Measurements from ENCODE around the gene ANKH. TPM values are rescaled to one million over a fixed set of nuclear protein-coding genes. Genes with fewer than 3 reads are reported as not detected.

ANKH gene
- total and polyA plus RNA-seq, 2 of the 13 experiments (the other 11 are each of a cell fraction or from before 2014, with no cell fraction given), result 25.0 to 36.0 TPM

DNA sequence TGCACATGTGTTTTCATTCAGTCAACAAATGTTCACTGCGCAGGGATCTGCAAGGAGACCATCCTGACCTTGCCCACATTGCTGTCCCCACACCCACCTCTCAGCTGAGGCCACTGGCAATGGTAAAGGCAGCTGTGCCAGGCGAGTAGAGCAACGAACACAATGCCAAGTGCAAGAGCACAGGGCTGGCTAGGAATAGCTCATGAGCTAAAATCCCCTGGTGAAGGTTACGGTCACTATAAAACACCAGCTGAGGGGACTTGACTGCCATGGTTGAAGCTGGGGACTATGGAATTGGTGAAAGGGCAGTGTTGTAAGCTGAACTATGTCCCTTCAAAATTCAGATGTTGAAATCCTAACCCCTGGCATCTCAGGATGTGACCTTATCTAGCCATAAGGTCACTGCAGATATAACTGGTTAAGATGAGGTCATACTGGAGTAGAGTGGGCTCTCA, 111.0 kb downstream of the ANKH start (continued):
- TF ChIP-seq, protein P1, sequence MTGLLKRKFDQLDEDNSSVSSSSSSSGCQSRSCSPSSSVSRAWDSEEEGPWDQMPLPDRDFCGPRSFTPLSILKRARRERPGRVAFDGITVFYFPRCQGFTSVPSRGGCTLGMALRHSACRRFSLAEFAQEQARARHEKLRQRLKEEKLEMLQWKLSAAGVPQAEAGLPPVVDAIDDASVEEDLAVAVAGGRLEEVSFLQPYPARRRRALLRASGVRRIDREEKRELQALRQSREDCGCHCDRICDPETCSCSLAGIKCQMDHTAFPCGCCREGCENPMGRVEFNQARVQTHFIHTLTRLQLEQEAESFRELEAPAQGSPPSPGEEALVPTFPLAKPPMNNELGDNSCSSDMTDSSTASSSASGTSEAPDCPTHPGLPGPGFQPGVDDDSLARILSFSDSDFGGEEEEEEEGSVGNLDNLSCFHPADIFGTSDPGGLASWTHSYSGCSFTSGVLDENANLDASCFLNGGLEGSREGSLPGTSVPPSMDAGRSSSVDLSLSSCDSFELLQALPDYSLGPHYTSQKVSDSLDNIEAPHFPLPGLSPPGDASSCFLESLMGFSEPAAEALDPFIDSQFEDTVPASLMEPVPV (CRISPR knock-in tag; IDR thresholded peaks at IDR 0.05), result no peak
- TF ChIP-seq, protein P2, sequence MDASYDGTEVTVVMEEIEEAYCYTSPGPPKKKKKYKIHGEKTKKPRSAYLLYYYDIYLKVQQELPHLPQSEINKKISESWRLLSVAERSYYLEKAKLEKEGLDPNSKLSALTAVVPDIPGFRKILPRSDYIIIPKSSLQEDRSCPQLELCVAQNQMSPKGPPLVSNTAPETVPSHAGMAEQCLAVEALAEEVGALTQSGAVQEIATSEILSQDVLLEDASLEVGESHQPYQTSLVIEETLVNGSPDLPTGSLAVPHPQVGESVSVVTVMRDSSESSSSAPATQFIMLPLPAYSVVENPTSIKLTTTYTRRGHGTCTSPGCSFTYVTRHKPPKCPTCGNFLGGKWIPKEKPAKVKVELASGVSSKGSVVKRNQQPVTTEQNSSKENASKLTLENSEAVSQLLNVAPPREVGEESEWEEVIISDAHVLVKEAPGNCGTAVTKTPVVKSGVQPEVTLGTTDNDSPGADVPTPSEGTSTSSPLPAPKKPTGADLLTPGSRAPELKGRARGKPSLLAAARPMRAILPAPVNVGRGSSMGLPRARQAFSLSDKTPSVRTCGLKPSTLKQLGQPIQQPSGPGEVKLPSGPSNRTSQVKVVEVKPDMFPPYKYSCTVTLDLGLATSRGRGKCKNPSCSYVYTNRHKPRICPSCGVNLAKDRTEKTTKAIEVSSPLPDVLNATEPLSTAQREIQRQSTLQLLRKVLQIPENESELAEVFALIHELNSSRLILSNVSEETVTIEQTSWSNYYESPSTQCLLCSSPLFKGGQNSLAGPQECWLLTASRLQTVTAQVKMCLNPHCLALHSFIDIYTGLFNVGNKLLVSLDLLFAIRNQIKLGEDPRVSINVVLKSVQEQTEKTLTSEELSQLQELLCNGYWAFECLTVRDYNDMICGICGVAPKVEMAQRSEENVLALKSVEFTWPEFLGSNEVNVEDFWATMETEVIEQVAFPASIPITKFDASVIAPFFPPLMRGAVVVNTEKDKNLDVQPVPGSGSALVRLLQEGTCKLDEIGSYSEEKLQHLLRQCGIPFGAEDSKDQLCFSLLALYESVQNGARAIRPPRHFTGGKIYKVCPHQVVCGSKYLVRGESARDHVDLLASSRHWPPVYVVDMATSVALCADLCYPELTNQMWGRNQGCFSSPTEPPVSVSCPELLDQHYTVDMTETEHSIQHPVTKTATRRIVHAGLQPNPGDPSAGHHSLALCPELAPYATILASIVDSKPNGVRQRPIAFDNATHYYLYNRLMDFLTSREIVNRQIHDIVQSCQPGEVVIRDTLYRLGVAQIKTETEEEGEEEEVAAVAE (CRISPR knock-in tag; IDR thresholded peaks at IDR 0.05; ENCODE audit: borderline replicate concordance), result no peak
- TF ChIP-seq ZNF670 (CRISPR knock-in tag; IDR thresholded peaks at IDR 0.05; ENCODE audit: borderline replicate concordance) (no peak), BORCS8-MEF2B (CRISPR knock-in tag; IDR thresholded peaks at IDR 0.05) (no peak), ZNF572 (CRISPR knock-in tag; IDR thresholded peaks at IDR 0.05) (0 out of 2 replicates have a peak, but pooled peaks have one; percentile 55)
- TF ChIP-seq, protein P3, sequence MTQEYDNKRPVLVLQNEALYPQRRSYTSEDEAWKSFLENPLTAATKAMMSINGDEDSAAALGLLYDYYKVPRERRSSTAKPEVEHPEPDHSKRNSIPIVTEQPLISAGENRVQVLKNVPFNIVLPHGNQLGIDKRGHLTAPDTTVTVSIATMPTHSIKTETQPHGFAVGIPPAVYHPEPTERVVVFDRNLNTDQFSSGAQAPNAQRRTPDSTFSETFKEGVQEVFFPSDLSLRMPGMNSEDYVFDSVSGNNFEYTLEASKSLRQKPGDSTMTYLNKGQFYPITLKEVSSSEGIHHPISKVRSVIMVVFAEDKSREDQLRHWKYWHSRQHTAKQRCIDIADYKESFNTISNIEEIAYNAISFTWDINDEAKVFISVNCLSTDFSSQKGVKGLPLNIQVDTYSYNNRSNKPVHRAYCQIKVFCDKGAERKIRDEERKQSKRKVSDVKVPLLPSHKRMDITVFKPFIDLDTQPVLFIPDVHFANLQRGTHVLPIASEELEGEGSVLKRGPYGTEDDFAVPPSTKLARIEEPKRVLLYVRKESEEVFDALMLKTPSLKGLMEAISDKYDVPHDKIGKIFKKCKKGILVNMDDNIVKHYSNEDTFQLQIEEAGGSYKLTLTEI (CRISPR knock-in tag; conservative IDR thresholded peaks at IDR 0.05), result no peak
- TF ChIP-seq, protein P4, sequence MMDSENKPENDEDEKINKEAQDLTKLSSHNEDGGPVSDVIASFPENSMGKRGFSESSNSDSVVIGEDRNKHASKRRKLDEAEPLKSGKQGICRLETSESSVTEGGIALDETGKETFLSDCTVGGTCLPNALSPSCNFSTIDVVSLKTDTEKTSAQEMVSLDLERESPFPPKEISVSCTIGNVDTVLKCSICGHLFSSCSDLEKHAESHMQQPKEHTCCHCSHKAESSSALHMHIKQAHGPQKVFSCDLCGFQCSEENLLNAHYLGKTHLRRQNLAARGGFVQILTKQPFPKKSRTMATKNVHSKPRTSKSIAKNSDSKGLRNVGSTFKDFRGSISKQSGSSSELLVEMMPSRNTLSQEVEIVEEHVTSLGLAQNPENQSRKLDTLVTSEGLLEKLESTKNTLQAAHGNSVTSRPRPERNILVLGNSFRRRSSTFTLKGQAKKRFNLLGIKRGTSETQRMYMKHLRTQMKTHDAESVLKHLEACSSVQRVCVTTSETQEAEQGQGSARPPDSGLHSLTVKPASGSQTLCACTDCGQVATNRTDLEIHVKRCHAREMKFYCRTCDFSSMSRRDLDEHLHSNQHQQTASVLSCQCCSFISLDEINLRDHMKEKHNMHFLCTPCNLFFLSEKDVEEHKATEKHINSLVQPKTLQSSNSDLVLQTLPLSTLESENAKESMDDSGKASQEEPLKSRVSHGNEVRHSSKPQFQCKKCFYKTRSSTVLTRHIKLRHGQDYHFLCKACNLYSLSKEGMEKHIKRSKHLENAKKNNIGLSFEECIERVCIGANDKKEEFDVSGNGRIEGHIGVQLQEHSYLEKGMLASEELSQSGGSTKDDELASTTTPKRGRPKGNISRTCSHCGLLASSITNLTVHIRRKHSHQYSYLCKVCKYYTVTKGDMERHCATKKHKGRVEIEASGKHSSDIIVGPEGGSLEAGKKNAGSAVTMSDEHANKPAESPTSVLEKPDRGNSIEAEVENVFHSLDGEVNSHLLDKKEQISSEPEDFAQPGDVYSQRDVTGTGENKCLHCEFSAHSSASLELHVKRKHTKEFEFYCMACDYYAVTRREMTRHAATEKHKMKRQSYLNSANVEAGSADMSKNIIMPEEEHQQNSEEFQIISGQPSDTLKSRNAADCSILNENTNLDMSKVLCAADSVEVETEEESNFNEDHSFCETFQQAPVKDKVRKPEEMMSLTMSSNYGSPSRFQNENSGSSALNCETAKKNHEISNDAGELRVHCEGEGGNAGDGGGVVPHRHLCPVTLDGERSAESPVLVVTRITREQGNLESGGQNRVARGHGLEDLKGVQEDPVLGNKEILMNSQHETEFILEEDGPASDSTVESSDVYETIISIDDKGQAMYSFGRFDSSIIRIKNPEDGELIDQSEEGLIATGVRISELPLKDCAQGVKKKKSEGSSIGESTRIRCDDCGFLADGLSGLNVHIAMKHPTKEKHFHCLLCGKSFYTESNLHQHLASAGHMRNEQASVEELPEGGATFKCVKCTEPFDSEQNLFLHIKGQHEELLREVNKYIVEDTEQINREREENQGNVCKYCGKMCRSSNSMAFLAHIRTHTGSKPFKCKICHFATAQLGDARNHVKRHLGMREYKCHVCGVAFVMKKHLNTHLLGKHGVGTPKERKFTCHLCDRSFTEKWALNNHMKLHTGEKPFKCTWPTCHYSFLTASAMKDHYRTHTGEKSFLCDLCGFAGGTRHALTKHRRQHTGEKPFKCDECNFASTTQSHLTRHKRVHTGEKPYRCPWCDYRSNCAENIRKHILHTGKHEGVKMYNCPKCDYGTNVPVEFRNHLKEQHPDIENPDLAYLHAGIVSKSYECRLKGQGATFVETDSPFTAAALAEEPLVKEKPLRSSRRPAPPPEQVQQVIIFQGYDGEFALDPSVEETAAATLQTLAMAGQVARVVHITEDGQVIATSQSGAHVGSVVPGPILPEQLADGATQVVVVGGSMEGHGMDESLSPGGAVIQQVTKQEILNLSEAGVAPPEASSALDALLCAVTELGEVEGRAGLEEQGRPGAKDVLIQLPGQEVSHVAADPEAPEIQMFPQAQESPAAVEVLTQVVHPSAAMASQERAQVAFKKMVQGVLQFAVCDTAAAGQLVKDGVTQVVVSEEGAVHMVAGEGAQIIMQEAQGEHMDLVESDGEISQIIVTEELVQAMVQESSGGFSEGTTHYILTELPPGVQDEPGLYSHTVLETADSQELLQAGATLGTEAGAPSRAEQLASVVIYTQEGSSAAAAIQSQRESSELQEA (CRISPR knock-in tag; IDR thresholded peaks at IDR 0.05; ENCODE audit: not compliant biosample characterization), result no peak
